NK-92 (cell line): ENCODE measurements around the gene GIMAP4.
"Not testable (repeated sequence)": the region's sequence is repeated elsewhere in the genome, so short reads cannot be mapped to it uniquely, and the experiment has no call there.

Experiments used
- DNase-seq: peaks from one replicate; lab custom pipeline; 2025; ENCODE audit not compliant: unreplicated experiment; lab: John Stamatoyannopoulos, UW

The GIMAP4 gene

GRCh38 chr7:150579979-150580637, 12.9 kb downstream of the GIMAP4 start:
- not testable (repeated sequence) for DNase-seq

GRCh38 chr7:150580638-150581394, 13.6 kb downstream of the GIMAP4 start:
- DNase-seq, result no peak

GRCh38 chr7:150585199-150585598, 18.0 kb downstream of the GIMAP4 start:
- no peak for DNase-seq

- DNase-seq, result no peak
Observed at GRCh38 chr7:150586068-150586784, 19.0 kb downstream of the GIMAP4 start.

GRCh38 chr7:150586785-150587152, 19.6 kb downstream of the GIMAP4 start:
- DNase-seq, result no peak

- no peak for DNase-seq
Observed at GRCh38 chr7:150587551-150587950, 20.4 kb downstream of the GIMAP4 start.

- no peak for DNase-seq
Observed at GRCh38 chr7:150594805-150595204, 27.6 kb downstream of the GIMAP4 start.

GRCh38 chr7:150595361-150595760, 28.2 kb downstream of the GIMAP4 start:
- DNase-seq, result no peak

GRCh38 chr7:150603600-150603999, 36.4 kb downstream of the GIMAP4 start:
- not testable (repeated sequence) for DNase-seq

GRCh38 chr7:150610233-150610632, 43.0 kb downstream of the GIMAP4 start:
- no peak for DNase-seq

- no peak for DNase-seq
Observed at GRCh38 chr7:150612925-150613324, 45.7 kb downstream of the GIMAP4 start.

GRCh38 chr7:150613880-150614279, 46.7 kb downstream of the GIMAP4 start:
- no peak for DNase-seq

GRCh38 chr7:150614426-150614825, 47.2 kb downstream of the GIMAP4 start:
- not testable (repeated sequence) for DNase-seq

- not testable (repeated sequence) for DNase-seq
Observed at GRCh38 chr7:150615221-150615755, 48.1 kb downstream of the GIMAP4 start.

- DNase-seq, result no peak
Observed at GRCh38 chr7:150620061-150620460, 52.9 kb downstream of the GIMAP4 start.

GRCh38 chr7:150620617-150621371, 53.6 kb downstream of the GIMAP4 start:
- no peak for DNase-seq

- no peak for DNase-seq
Observed at GRCh38 chr7:150621376-150621775, 54.2 kb downstream of the GIMAP4 start.
